Measurements from ENCODE around the gene KCNJ3. TPM values are rescaled to one million over a fixed set of nuclear protein-coding genes. Genes with fewer than 3 reads are reported as not detected.

The KCNJ3 gene
- total and polyA plus RNA-seq, 2 donors (not counting 1 experiment from before 2014, with no cell fraction given) = 0.01 TPM; not detected in 1

- Mint-ChIP-seq H3K27ac (no peak overlapping the region), H3K4me1 (no peaks in the 10 kb centered on the region), H3K9me3 (ENCODE audit: insufficient read depth) (no peaks in the 10 kb centered on the region), H3K4me3 (no peak overlapping the region), H3K27me3 (no peaks in the 10 kb centered on the region)
- no peak overlapping the region for H3K27ac ChIP-seq (ENCODE audit: low read length in 2 of 2)
- H3K36me3 ChIP-seq (replicated peaks in 1 of 2; ENCODE audit: control extremely low read depth in 1 of 2, control insufficient read depth in 1 of 2, extremely low read depth in 1 of 2, insufficient read depth in 2 of 2, low read length in 1 of 2) = no peaks in the 10 kb centered on the region
- DNase-seq (no peak), ATAC-seq (ENCODE audit: low read depth) (no peak)
- TF ChIP-seq EZH2 (IDR thresholded peaks at IDR 0.05; ENCODE audit: borderline replicate concordance, insufficient read depth, low read depth, low read length, poor library complexity, severe bottlenecking) (no peak), CTCF (IDR thresholded peaks at IDR 0.05) (no peak)
- H3K4me2 ChIP-seq (replicated peaks; ENCODE audit: low read depth, low read length, poor library complexity, severe bottlenecking) = no peak overlapping the region
- H4K20me1 ChIP-seq (ENCODE audit: control insufficient read depth, insufficient read depth, low read length, poor library complexity, severe bottlenecking) = no peaks in the 10 kb centered on the region
- POLR2A ChIA-PET = no interaction called here
- no peaks in the 10 kb centered on the region for H3K9me3 ChIP-seq (ENCODE audit: control extremely low read depth in 1 of 3, control insufficient read depth in 2 of 3, insufficient read depth in 1 of 3, low read length in 2 of 3)
- H3K4me1 ChIP-seq (ENCODE audit: control insufficient read depth in 2 of 2, insufficient read depth in 2 of 2, low read length in 2 of 2) = no peaks in the 10 kb centered on the region
- CTCF ChIA-PET = no interaction called here
- intact Hi-C loops (cut with micrococcal nuclease) = no loop called here
- 100% methylated on average over 1 of the region's 2 CpGs for WGBS (ENCODE audit: insufficient coverage)
- H3K79me2 ChIP-seq (ENCODE audit: control insufficient read depth, insufficient read depth, low read length) = no peaks in the 10 kb centered on the region
- H3K27me3 ChIP-seq (replicated peaks in 1 of 4; ENCODE audit: control extremely low read depth in 1 of 4, control insufficient read depth in 3 of 4, insufficient read depth in 4 of 4, low read length in 3 of 4) = no peaks in the 10 kb centered on the region
- H2AFZ ChIP-seq (ENCODE audit: insufficient read depth, low read depth, low read length, poor library complexity, severe bottlenecking) = no peak overlapping the region
- H3K9ac ChIP-seq (ENCODE audit: low read length) = no peak overlapping the region
- H3K4me3 ChIP-seq (ENCODE audit: control extremely low read depth in 1 of 5, extremely low read depth in 1 of 5, insufficient read depth in 1 of 5, low read depth in 2 of 5, low read length in 4 of 5) = no peak overlapping the region
Measured at GRCh38 chr2:154875999-154876398, 177.5 kb downstream of the KCNJ3 start.

- Mint-ChIP-seq H3K27ac (no peak overlapping the region), H3K27me3 (no peaks in the 10 kb centered on the region), H3K4me3 (no peak overlapping the region), H3K4me1 (no peaks in the 10 kb centered on the region), H3K9me3 (ENCODE audit: insufficient read depth) (no peaks in the 10 kb centered on the region)
- Histone ChIP-seq H3K27ac (ENCODE audit: low read length in 2 of 2) (no peak overlapping the region), H3K4me3 (ENCODE audit: control extremely low read depth in 1 of 5, extremely low read depth in 1 of 5, insufficient read depth in 1 of 5, low read depth in 2 of 5, low read length in 4 of 5) (no peak overlapping the region), H4K20me1 (ENCODE audit: control insufficient read depth, insufficient read depth, low read length, poor library complexity, severe bottlenecking) (no peaks in the 10 kb centered on the region), H3K4me1 (ENCODE audit: control insufficient read depth in 2 of 2, insufficient read depth in 2 of 2, low read length in 2 of 2) (no peaks in the 10 kb centered on the region), H3K9me3 (ENCODE audit: control extremely low read depth in 1 of 3, control insufficient read depth in 2 of 3, insufficient read depth in 1 of 3, low read length in 2 of 3) (peaks cover 0 to 10% (median 0%) of the 10 kb centered on the region in 3 donors), H3K79me2 (ENCODE audit: control insufficient read depth, insufficient read depth, low read length) (no peaks in the 10 kb centered on the region), H3K9ac (ENCODE audit: low read length) (no peak overlapping the region), H3K4me2 (replicated peaks; ENCODE audit: low read depth, low read length, poor library complexity, severe bottlenecking) (no peak overlapping the region), H3K27me3 (replicated peaks in 1 of 4; ENCODE audit: control extremely low read depth in 1 of 4, control insufficient read depth in 3 of 4, insufficient read depth in 4 of 4, low read length in 3 of 4) (no peaks in the 10 kb centered on the region), H2AFZ (ENCODE audit: insufficient read depth, low read depth, low read length, poor library complexity, severe bottlenecking) (no peak overlapping the region), H3K36me3 (replicated peaks in 1 of 2; ENCODE audit: control extremely low read depth in 1 of 2, control insufficient read depth in 1 of 2, extremely low read depth in 1 of 2, insufficient read depth in 2 of 2, low read length in 1 of 2) (no peaks in the 10 kb centered on the region)
- intact Hi-C loops (cut with micrococcal nuclease) = no loop called here
- ChIA-PET CTCF (no interaction called here), POLR2A (no interaction called here)
- ATAC-seq (ENCODE audit: low read depth) (no peak), DNase-seq (no peak)
- WGBS (ENCODE audit: insufficient coverage) = no CpG with 5 or more reads among the region's 3 CpGs
- TF ChIP-seq CTCF (IDR thresholded peaks at IDR 0.05) (no peak), EZH2 (IDR thresholded peaks at IDR 0.05; ENCODE audit: borderline replicate concordance, insufficient read depth, low read depth, low read length, poor library complexity, severe bottlenecking) (no peak)
Measured at GRCh38 chr2:154882725-154883124, 184.2 kb downstream of the KCNJ3 start.

Data from B cell (primary cell).